ENCODE results near the gene C10orf120.

C10orf120 gene

DNA sequence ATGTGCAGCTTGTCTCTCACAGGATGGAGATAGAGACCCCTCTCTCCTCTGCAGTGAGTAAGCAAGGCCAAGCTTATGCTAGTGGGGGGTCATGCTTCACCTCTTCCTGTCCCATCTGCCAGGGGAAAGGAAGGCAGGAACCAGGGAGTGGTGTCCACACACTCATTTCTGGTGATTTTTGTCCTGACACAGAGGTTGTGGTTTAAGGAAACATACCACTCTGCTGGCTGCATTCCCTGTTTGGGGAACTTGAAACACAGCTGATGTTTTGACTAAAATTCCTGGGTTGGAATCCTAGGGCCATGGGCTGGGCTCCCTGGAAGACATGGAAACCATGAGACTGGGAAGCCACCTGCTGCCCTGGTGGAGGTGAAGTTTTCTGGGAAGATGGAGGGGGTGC, 21.4 kb downstream of the C10orf120 start:
- H3K27me3 ChIP-seq (ENCODE audit: control insufficient read depth in 2 of 2, insufficient read depth in 2 of 2, low read length in 2 of 2): peaks cover 0 to 4% of the 10 kb centered on the region in 2 donors
- H3K4me3 ChIP-seq (ENCODE audit: low read length in 2 of 2): no peak overlapping the region
- H3K9ac ChIP-seq (ENCODE audit: low read depth in 1 of 2, low read length in 2 of 2): no peak overlapping the region
- H3K9me3 ChIP-seq (ENCODE audit: control insufficient read depth in 2 of 2, low read length in 2 of 2): no peaks in the 10 kb centered on the region
- no peaks in the 10 kb centered on the region for H3K36me3 ChIP-seq (ENCODE audit: control insufficient read depth in 2 of 2, insufficient read depth in 2 of 2, low read length in 2 of 2)
- no peak overlapping the region for H3K27ac ChIP-seq (ENCODE audit: low read depth in 2 of 2, low read length in 2 of 2)
- no peaks in the 10 kb centered on the region for H3K4me1 ChIP-seq (ENCODE audit: control insufficient read depth in 2 of 2, insufficient read depth in 2 of 2, low read length in 2 of 2)

DNA sequence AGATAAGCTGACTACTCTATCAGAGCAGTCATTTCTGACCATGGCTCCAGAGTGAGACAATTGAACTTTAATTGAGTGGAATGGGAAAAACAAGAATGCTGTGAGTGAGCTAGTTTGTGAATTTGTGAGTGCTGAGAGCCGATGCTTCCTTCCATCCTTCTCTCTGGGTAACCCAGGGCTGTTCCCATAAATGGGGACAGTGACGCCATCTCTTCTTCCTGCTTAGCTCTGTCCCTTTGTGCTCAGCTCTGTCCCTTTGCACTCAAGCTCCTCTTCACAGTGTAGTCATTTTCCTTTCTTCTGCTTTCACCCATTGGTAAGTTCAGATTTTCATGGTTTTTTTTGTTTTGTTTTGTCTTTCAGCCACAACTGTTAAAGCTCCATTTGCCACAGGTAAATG, 24.4 kb downstream of the C10orf120 start:
- Histone ChIP-seq H3K27ac (ENCODE audit: low read depth in 2 of 2, low read length in 2 of 2) (no peak overlapping the region), H3K27me3 (ENCODE audit: control insufficient read depth in 2 of 2, insufficient read depth in 2 of 2, low read length in 2 of 2) (peaks cover 0 to 4% of the 10 kb centered on the region in 2 donors), H3K9me3 (ENCODE audit: control insufficient read depth in 2 of 2, low read length in 2 of 2) (no peaks in the 10 kb centered on the region), H3K9ac (ENCODE audit: low read depth in 1 of 2, low read length in 2 of 2) (no peak overlapping the region), H3K4me3 (ENCODE audit: low read length in 2 of 2) (no peak overlapping the region), H3K4me1 (ENCODE audit: control insufficient read depth in 2 of 2, insufficient read depth in 2 of 2, low read length in 2 of 2) (no peaks in the 10 kb centered on the region), H3K36me3 (ENCODE audit: control insufficient read depth in 2 of 2, insufficient read depth in 2 of 2, low read length in 2 of 2) (no peaks in the 10 kb centered on the region)

DNA sequence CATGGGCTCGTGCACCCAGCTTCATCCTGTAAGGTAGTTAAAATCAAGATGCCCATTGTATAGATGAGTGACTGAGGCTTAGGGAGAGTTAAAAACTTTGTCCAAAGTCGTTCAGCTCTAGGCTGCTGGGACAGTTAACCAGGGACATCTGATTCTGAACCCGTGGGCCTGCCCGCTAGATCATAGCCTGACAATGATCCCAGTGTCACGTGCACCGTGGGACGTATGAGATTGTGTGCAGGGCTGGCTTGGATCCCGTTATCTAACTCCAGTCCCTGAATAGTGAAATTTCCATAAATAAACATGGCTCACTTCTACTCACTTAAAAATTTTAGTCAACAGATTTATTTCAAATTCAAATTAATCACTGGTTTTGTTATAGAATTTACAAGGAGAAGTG, 24.9 kb downstream of the C10orf120 start:
- no peaks in the 10 kb centered on the region for H3K4me1 ChIP-seq (ENCODE audit: control insufficient read depth in 2 of 2, insufficient read depth in 2 of 2, low read length in 2 of 2)
- H3K4me3 ChIP-seq (ENCODE audit: low read length in 2 of 2): no peak overlapping the region
- H3K27me3 ChIP-seq (ENCODE audit: control insufficient read depth in 2 of 2, insufficient read depth in 2 of 2, low read length in 2 of 2): peaks cover 0 to 4% of the 10 kb centered on the region in 2 donors
- H3K36me3 ChIP-seq (ENCODE audit: control insufficient read depth in 2 of 2, insufficient read depth in 2 of 2, low read length in 2 of 2): no peaks in the 10 kb centered on the region
- no peaks in the 10 kb centered on the region for H3K9me3 ChIP-seq (ENCODE audit: control insufficient read depth in 2 of 2, low read length in 2 of 2)
- H3K27ac ChIP-seq (ENCODE audit: low read depth in 2 of 2, low read length in 2 of 2): no peak overlapping the region
- H3K9ac ChIP-seq (ENCODE audit: low read depth in 1 of 2, low read length in 2 of 2): no peak overlapping the region

DNA sequence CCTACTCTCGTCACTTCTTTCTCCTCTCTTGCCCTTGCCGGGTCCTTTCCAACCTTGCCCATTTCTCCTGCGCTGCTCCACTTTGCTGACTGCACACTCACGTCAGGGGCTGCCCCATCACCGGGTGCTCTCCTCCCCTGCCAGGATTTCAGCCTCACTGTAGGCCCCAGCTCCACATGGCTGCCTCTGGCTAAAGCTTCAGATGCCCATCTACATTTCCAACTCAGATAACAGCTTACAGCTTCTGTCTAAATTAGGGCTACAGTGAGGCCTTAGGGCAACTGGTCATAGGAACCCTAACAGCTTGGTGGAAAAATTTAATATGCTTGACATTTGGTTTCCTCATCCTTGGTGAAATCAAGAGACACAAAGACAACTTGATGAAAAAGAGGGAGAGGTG, 25.9 kb downstream of the C10orf120 start:
- Histone ChIP-seq H3K4me1 (ENCODE audit: control insufficient read depth in 2 of 2, insufficient read depth in 2 of 2, low read length in 2 of 2) (no peaks in the 10 kb centered on the region), H3K27me3 (ENCODE audit: control insufficient read depth in 2 of 2, insufficient read depth in 2 of 2, low read length in 2 of 2) (peaks cover 0 to 4% of the 10 kb centered on the region in 2 donors), H3K9me3 (ENCODE audit: control insufficient read depth in 2 of 2, low read length in 2 of 2) (no peaks in the 10 kb centered on the region), H3K4me3 (ENCODE audit: low read length in 2 of 2) (no peak overlapping the region), H3K36me3 (ENCODE audit: control insufficient read depth in 2 of 2, insufficient read depth in 2 of 2, low read length in 2 of 2) (no peaks in the 10 kb centered on the region), H3K9ac (ENCODE audit: low read depth in 1 of 2, low read length in 2 of 2) (no peak overlapping the region), H3K27ac (ENCODE audit: low read depth in 2 of 2, low read length in 2 of 2) (no peak overlapping the region)

DNA sequence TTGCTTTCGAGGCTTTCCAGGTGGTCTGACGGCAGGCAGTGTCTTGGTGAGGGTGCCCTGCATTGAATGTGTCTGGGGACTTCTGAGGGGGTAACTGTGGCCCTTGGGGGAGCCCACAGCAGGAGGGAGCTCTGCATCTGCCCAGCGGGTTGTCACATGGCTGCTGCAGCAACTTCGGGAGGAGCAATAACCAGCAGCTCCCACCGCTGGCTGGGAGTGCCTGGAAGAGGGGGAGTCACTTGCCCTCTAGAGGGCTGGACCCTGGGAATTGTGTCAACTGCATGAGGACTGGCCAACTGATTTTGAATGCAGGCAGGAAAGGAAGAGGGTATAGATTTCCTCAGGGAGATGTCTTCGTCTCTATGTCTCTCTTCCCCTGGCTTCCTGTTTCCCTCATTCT, 26.4 kb downstream of the C10orf120 start:
- Histone ChIP-seq H3K36me3 (ENCODE audit: control insufficient read depth in 2 of 2, insufficient read depth in 2 of 2, low read length in 2 of 2) (no peaks in the 10 kb centered on the region), H3K4me3 (ENCODE audit: low read length in 2 of 2) (no peak overlapping the region), H3K9ac (ENCODE audit: low read depth in 1 of 2, low read length in 2 of 2) (no peak overlapping the region), H3K27me3 (ENCODE audit: control insufficient read depth in 2 of 2, insufficient read depth in 2 of 2, low read length in 2 of 2) (peaks cover 0 to 7% of the 10 kb centered on the region in 2 donors), H3K9me3 (ENCODE audit: control insufficient read depth in 2 of 2, low read length in 2 of 2) (no peaks in the 10 kb centered on the region), H3K4me1 (ENCODE audit: control insufficient read depth in 2 of 2, insufficient read depth in 2 of 2, low read length in 2 of 2) (no peaks in the 10 kb centered on the region), H3K27ac (ENCODE audit: low read depth in 2 of 2, low read length in 2 of 2) (no peak overlapping the region)

DNA sequence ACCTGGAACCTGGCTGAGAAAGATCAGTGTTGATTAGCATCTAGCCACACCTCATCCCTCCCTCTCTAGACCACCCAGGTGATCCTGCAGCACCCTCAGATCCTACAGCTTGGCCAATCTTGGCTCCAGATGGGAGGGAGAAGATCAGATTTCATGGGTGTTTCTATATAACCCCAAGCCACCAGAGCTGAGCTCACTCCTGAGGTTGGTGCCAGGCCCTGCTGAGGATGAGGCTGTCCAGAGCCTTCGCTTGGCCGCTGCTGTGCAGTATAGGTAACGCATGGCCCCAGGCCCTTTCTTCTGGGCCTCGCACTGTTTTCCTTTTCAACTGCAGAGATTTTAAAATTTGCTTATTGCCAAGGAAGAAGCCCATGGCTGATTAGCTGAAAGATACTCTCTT, 27.0 kb downstream of the C10orf120 start:
- Histone ChIP-seq H3K27me3 (ENCODE audit: control insufficient read depth in 2 of 2, insufficient read depth in 2 of 2, low read length in 2 of 2) (peaks cover 0 to 8% of the 10 kb centered on the region in 2 donors), H3K36me3 (ENCODE audit: control insufficient read depth in 2 of 2, insufficient read depth in 2 of 2, low read length in 2 of 2) (no peaks in the 10 kb centered on the region), H3K9me3 (ENCODE audit: control insufficient read depth in 2 of 2, low read length in 2 of 2) (no peaks in the 10 kb centered on the region), H3K27ac (ENCODE audit: low read depth in 2 of 2, low read length in 2 of 2) (no peak overlapping the region), H3K9ac (ENCODE audit: low read depth in 1 of 2, low read length in 2 of 2) (no peak overlapping the region), H3K4me1 (ENCODE audit: control insufficient read depth in 2 of 2, insufficient read depth in 2 of 2, low read length in 2 of 2) (no peaks in the 10 kb centered on the region), H3K4me3 (ENCODE audit: low read length in 2 of 2) (no peak overlapping the region)

DNA sequence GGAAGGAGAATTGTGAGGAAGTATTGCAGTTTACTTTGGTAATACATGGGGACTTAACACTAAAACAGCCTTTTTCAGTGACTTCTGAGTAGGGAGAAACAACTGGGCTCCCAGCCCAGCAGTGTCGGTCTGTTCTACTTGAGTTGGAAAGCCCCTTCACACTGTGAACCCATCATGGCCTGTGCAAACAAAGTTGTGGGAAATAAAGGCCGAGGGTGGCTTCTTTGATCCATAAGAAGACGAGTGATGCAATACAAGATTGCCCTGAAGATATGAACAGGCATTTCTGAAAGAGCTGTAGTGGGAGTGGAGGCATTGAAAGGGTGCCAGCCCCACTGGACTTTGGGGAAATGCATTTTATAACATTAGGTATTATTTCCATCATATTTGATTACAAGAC, 28.3 kb downstream of the C10orf120 start:
- Histone ChIP-seq H3K9ac (ENCODE audit: low read depth in 1 of 2, low read length in 2 of 2) (no peak overlapping the region), H3K4me1 (ENCODE audit: control insufficient read depth in 2 of 2, insufficient read depth in 2 of 2, low read length in 2 of 2) (no peaks in the 10 kb centered on the region), H3K4me3 (ENCODE audit: low read length in 2 of 2) (no peak overlapping the region), H3K27me3 (ENCODE audit: control insufficient read depth in 2 of 2, insufficient read depth in 2 of 2, low read length in 2 of 2) (peaks cover 0 to 10% of the 10 kb centered on the region in 2 donors), H3K36me3 (ENCODE audit: control insufficient read depth in 2 of 2, insufficient read depth in 2 of 2, low read length in 2 of 2) (no peaks in the 10 kb centered on the region), H3K27ac (ENCODE audit: low read depth in 2 of 2, low read length in 2 of 2) (no peak overlapping the region), H3K9me3 (ENCODE audit: control insufficient read depth in 2 of 2, low read length in 2 of 2) (no peaks in the 10 kb centered on the region)

DNA sequence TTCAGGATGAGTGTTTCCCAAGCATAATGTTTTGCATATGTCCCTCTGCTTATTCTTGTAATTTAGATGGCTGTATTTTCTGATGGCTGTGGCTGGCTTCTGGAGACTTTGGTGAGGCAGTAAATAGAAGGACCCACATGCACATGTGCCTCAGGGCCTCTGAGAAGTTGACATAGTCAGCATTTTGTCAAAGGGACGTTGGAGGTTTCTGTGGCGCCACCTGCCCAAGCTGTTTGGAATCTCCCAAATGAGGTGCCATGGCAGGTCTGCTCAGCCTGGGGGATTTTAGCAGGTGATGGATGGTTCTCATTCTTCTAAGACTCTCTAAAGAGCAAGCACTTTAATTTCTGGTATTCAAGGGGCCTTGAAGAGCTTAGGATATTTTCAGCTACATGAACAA, 29.8 kb downstream of the C10orf120 start:
- no peak overlapping the region for H3K4me3 ChIP-seq (ENCODE audit: low read length in 2 of 2)
- no peaks in the 10 kb centered on the region for H3K36me3 ChIP-seq (ENCODE audit: control insufficient read depth in 2 of 2, insufficient read depth in 2 of 2, low read length in 2 of 2)
- H3K27me3 ChIP-seq (ENCODE audit: control insufficient read depth in 2 of 2, insufficient read depth in 2 of 2, low read length in 2 of 2): peaks cover 0 to 6% of the 10 kb centered on the region in 2 donors
- H3K9ac ChIP-seq (ENCODE audit: low read depth in 1 of 2, low read length in 2 of 2): no peak overlapping the region
- no peaks in the 10 kb centered on the region for H3K4me1 ChIP-seq (ENCODE audit: control insufficient read depth in 2 of 2, insufficient read depth in 2 of 2, low read length in 2 of 2)
- H3K27ac ChIP-seq (ENCODE audit: low read depth in 2 of 2, low read length in 2 of 2): no peak overlapping the region
- H3K9me3 ChIP-seq (ENCODE audit: control insufficient read depth in 2 of 2, low read length in 2 of 2): no peaks in the 10 kb centered on the region

DNA sequence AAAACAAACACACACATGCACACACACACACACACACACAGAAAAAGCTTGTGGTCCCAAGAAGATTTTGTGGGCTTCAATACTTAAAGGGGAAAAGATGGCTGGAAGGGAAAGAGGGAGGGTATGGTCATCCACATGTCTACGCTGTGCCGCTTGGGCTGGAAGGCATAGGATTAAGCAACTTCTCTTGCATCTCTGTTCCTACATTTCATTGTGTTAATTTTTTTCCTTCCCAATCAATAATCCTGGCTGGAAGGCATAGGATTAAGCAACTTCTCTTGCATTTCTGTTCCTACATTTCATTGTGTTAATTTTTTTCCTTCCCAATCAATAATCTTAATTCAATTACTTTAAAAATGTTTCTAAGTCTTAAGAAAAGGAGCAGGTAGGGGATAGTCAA, 30.6 kb downstream of the C10orf120 start:
- no peak overlapping the region for H3K9ac ChIP-seq (ENCODE audit: low read depth in 1 of 2, low read length in 2 of 2)
- H3K9me3 ChIP-seq (ENCODE audit: control insufficient read depth in 2 of 2, low read length in 2 of 2): no peaks in the 10 kb centered on the region
- no peak overlapping the region for H3K4me3 ChIP-seq (ENCODE audit: low read length in 2 of 2)
- H3K4me1 ChIP-seq (ENCODE audit: control insufficient read depth in 2 of 2, insufficient read depth in 2 of 2, low read length in 2 of 2): no peaks in the 10 kb centered on the region
- no peaks in the 10 kb centered on the region for H3K36me3 ChIP-seq (ENCODE audit: control insufficient read depth in 2 of 2, insufficient read depth in 2 of 2, low read length in 2 of 2)
- no peak overlapping the region for H3K27ac ChIP-seq (ENCODE audit: low read depth in 2 of 2, low read length in 2 of 2)
- H3K27me3 ChIP-seq (ENCODE audit: control insufficient read depth in 2 of 2, insufficient read depth in 2 of 2, low read length in 2 of 2): peaks cover 0 to 6% of the 10 kb centered on the region in 2 donors

DNA sequence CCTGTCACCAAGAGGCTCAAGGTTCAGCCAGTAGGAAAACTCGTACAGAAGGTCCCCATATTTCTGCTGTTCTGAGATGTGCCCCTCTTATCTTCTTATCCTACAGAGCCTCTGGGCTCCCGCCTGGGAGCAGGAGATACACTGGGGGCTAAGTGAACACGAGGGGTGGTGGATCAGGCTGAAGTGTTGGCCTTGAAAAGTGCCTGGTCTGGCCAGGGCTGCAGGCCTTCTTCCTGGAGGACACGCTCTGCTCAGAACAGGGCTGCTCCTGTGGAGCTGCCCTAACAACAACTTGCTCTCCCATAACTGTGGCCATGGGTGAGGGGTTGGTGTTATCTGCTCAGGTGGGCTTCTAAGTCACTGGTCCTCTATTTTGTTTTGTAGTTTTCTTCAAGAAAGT, 33.7 kb downstream of the C10orf120 start:
- no peak overlapping the region for H3K4me3 ChIP-seq (ENCODE audit: low read length in 2 of 2)
- no peaks in the 10 kb centered on the region for H3K36me3 ChIP-seq (ENCODE audit: control insufficient read depth in 2 of 2, insufficient read depth in 2 of 2, low read length in 2 of 2)
- no peak overlapping the region for H3K27ac ChIP-seq (ENCODE audit: low read depth in 2 of 2, low read length in 2 of 2)
- H3K9me3 ChIP-seq (ENCODE audit: control insufficient read depth in 2 of 2, low read length in 2 of 2): no peaks in the 10 kb centered on the region
- H3K4me1 ChIP-seq (ENCODE audit: control insufficient read depth in 2 of 2, insufficient read depth in 2 of 2, low read length in 2 of 2): no peaks in the 10 kb centered on the region
- H3K27me3 ChIP-seq (ENCODE audit: control insufficient read depth in 2 of 2, insufficient read depth in 2 of 2, low read length in 2 of 2): peaks cover 0 to 6% of the 10 kb centered on the region in 2 donors
- H3K9ac ChIP-seq (ENCODE audit: low read depth in 1 of 2, low read length in 2 of 2): no peak overlapping the region

DNA sequence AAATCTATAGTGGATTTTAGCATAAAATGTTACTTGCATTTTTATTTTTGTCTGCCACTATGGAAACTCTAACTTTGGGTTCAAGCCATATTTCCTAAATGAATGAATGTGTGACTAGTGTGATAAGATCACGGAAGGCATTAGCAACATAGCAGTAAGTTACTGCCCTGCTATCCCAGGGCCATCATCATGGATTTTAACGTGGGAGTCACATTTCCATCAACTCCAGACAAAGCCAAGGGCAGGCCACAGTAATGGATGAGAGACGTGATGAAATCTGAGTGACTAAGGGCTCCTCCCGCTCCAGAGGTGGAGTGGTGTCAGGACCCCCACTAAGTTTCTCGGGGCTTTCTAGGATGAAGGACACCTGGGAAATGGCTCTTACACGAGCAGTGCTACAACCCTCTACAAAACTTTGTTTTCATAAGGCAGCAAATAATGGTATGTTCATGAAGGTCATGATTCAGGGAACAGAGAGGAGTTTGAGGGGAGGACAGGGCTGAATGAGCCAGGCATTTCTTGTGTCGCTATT, 34.3 kb downstream of the C10orf120 start:
- no peak overlapping the region for H3K4me3 ChIP-seq (ENCODE audit: low read length in 2 of 2)
- H3K27ac ChIP-seq (ENCODE audit: low read depth in 2 of 2, low read length in 2 of 2): no peak overlapping the region
- H3K36me3 ChIP-seq (ENCODE audit: control insufficient read depth in 2 of 2, insufficient read depth in 2 of 2, low read length in 2 of 2): no peaks in the 10 kb centered on the region
- H3K9me3 ChIP-seq (ENCODE audit: control insufficient read depth in 2 of 2, low read length in 2 of 2): no peaks in the 10 kb centered on the region
- H3K4me1 ChIP-seq (ENCODE audit: control insufficient read depth in 2 of 2, insufficient read depth in 2 of 2, low read length in 2 of 2): no peaks in the 10 kb centered on the region
- no peak overlapping the region for H3K9ac ChIP-seq (ENCODE audit: low read depth in 1 of 2, low read length in 2 of 2)
- peaks cover 0 to 6% of the 10 kb centered on the region in 2 donors for H3K27me3 ChIP-seq (ENCODE audit: control insufficient read depth in 2 of 2, insufficient read depth in 2 of 2, low read length in 2 of 2)

Data from mucosa of rectum (tissue), 2 donors.